Fibroblast of peridontal ligament (primary cell): ENCODE data around the gene CRAMP1.
"Not testable (repeated sequence)": the region's sequence is repeated elsewhere in the genome, so short reads cannot be mapped to it uniquely, and the experiment has no call there.

ENCODE experiments used
- DNase-seq: peaks from one replicate; pipeline ENCODE4 v3.0.0-alpha.2; 2010; ENCODE audit errors: extremely low read depth

Gene CRAMP1

GRCh38 chr16:1612320-1613111 is at the start of gene CRAMP1:
CRAMP1 (plus strand) TSS chr16:1612360; CDS start chr16:1614640, 2,280 bp downstream.
- DNase-seq, result no peak

DNA sequence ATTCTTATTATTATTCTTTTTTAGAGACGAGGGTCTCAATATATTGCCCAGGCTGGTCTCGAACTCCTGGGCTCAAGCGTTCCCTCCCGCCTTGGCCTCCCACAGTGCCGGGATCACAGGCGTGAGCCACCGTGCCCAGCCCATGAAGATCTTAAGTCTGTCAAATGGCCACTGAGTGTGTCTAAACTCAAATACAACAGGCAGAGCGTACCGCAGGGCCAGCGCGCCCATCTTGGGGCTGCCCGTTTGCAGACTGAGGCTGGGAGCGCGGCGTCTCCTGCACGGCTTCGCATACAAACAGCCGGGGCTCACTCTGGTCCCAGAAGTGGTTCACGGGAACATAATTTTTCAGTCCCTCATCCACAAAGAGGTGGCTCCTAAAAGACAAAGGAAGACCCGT is 48.4 kb upstream of the CRAMP1 start:
- DNase-seq, result no peak

- DNase-seq, result no peak
Observed at GRCh38 chr16:1564325-1564724, 47.8 kb upstream of the CRAMP1 start.

DNA sequence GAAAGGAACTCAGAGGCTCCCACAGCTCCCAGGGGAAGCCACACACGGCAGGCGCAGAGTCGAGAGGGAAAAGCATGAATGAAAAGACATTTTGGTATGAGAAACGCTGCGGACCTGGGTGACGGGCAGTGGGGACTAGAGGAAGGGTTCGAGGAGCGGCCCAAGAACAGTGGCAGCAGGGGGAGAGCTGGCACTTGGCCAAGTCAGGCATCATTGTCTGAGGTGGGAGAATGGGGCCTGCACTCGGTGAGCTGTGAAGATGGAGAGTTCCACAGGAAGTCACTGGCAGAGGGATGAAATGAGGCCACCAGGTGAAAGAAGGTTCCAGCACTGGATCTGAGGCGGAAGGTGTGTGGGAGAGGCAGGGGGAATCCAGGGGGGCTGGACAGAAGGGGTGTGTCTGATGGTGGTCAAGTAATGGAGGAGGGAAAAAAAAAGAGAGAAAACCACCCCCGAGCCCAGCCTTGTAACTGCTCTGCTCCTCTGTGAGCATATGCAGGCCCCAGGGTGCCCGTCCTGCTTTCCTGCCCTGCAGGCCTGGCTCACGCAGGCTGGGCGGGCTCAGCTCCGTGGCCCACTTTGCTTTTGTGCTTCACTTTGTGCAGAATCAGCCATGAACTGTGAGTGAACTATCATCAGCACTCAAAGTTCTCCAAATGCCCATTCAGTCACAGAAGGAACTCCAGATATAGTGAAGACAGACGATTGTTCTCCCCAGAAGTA is 46.9 kb upstream of the CRAMP1 start:
- DNase-seq, result no peak

DNA sequence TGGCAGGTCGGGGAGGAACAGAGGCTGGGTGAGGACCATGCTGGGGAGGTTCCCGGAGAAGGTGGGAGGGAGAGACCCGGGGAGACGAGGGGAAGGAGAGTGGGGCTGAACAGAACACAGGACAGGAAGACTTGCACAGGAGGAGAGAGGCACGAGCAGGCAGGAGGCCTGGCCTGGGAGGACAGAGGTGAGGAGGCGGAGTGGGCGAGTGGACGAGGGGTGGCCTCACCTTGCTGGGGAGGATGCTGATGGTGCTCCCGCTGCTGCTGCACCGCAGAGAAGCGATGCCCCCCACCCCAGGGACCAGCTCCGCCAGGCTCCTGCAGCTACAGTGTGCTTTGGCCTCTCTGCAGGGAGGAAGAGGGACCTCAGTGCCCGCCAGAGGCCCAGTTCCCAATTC is 44.2 kb upstream of the CRAMP1 start:
- DNase-seq, result no peak

DNA sequence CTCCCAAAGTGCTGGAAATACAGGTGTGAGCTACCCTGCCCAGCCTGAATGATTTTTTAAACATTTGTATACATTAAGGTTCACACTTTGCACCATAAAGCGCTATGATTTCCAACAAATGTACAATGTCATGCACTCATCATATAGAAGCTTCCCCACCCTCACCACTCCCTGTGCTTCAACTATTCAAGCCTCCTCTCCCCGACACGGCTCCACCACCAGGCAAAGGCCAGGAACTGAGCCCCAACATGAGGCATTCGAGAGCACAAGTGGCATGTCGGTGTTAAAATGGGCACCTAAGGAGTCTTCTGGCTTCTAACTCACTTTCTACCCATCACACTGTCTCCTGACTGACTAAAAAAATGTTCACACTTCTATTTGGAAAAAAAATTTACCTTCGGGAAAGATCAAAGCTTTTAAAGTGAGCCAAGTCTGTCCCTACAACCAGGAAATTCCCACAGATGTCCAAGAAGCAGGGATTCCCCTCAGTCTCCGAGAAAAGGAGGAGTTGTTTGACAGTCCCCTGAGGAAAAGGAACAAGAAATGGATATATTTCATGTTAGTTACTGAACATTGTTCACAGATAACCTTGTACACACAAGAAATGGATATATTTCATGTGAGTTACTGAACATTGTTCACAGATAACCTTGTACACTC is 41.0 kb upstream of the CRAMP1 start:
- no peak for DNase-seq

GRCh38 chr16:1572673-1573072 is 39.5 kb upstream of the CRAMP1 start:
- no peak for DNase-seq

- no peak for DNase-seq
Observed at GRCh38 chr16:1573301-1573700, 38.9 kb upstream of the CRAMP1 start.

GRCh38 chr16:1575578-1575977 is 36.6 kb upstream of the CRAMP1 start:
- DNase-seq, result no peak

- DNase-seq, result no peak
Observed at GRCh38 chr16:1579214-1579613, 32.9 kb upstream of the CRAMP1 start.

DNA sequence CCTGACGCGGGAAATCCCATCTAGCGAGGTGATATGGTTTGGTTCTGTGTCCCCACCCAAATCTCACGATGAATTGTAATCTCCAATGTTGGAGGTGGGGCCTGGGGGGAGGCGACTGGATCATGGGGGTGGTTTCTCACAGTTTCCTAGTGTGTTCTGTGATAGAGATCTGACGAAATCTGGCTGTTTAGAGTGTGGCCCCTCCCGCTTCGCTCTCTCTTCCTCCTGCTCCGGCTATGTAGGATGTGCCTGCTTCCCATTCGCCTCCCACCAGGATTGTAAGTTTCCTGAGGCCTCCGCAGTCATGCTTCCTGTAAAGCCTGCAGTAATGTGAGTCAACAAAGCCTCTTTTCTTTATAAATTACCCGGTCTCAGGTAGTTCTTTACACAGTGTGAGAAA is 31.9 kb upstream of the CRAMP1 start:
- DNase-seq, result no peak

DNA sequence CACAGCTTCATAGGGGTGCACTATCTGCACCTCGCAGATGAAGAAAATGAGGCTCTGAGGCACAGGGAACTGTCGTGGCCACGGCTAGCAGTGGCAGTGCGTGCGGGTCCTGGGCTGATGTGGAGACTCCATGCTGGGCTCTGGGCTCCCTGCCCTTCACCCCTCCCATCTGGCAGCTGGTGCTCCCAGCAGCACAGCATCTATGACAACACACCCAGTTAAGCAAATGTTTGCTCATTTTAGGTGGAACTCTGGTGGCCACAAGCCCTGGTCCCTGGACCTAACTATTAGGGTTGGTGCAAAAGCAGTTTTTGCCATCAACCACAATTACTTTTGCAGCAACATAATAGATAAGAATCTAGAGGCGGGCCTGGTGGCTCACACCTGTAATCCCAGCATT is 31.2 kb upstream of the CRAMP1 start:
- DNase-seq, result no peak

DNA sequence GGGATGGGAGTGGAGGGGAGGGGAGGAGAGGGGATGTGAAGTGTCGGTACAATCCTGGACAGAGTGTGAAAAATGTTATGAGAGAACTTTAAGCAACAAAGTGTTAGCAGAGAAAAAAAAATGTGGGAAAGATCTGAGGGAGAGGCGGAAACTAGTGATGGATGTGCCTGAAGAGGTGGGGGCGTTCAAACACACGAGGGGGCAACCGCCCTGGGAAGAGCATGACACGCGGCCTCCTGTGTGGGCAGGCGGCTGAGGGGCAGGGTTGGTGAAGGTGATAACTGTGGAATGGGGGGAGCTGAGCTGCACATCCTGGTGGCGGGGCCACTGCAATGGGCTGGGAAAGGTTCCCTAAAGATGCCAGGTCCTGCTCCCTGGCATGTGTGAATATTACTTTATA is 30.4 kb upstream of the CRAMP1 start:
- DNase-seq, result no peak

DNA sequence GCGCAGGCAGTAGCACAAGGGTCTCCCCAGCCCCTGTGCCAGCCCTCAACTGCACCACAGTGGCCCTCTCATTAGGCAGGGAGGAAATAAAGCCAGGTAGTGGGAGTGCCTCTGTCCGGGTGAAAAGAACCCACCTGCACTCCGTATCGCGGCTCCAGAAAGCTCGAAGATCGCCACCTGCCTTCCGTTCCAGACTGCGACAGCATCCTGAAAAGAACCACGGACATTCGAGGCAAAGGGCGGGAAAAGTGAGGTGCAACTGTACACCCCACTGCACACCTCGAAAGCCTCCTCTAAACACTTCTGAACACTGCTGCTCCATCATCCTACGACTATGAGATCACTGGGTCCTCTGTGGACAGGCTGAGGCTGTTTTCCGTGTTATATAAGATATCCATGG is 29.0 kb upstream of the CRAMP1 start:
- no peak for DNase-seq

- DNase-seq, result no peak
Observed at GRCh38 chr16:1584926-1585484, 27.2 kb upstream of the CRAMP1 start.

- DNase-seq, result no peak
Observed at GRCh38 chr16:1590366-1590765, 21.8 kb upstream of the CRAMP1 start.

DNA sequence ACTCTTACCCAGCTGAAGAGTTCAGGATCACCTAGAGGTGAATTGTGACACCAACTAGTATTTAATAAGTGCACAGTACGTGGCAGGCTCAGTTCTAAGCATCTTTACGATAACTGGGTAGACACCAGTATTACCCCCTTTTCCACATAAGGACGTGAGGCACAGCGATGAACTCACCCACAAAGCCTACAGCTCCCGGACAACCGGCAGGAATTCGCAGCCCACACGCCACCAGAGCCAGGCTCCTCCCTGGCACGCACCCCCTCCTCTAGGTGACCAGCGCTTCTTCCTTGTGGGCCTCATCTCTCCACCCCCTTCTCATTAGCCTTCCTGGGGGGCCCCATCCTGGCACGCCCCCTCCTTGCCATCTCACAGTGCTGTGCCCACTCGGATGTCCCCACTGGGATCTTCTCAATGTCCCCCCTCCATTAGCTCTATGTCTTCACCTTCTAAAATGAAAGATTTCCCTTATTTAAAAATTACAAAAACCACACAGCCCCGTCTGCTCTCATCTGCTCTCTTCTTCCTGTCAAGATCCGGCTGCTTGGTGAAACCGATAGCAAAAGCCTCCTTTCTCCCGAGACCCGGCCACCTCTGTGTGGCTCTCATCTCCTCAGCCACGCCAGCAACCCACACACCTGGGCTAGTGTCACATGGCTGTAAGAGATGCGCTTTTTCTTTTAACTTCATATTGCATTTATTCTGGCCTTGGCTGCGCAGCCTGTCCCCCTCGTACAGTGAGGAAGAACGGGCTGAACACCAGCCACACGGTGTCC is 21.0 kb upstream of the CRAMP1 start:
- no peak for DNase-seq

- DNase-seq, result no peak
Observed at GRCh38 chr16:1592446-1592845, 19.7 kb upstream of the CRAMP1 start.

DNA sequence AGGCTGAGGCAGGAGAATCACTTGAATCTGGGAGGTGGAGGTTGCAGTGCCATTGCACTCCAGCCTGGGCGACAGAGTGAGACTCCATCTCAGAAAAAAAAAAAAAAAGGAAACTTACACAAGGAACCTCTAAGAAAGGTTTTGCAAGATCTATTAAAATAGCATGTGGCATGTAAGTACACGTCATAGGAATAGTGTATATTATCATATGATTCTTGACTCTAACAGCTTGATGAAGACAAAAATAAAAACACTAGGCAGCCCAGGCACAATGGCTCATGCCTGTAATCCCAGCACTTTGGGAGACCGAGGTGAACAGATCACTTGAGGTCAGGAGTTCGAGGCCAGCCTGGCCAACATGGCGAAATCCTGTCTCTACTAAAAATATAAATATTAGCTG is 16.6 kb upstream of the CRAMP1 start:
- not testable (repeated sequence) for DNase-seq

DNA sequence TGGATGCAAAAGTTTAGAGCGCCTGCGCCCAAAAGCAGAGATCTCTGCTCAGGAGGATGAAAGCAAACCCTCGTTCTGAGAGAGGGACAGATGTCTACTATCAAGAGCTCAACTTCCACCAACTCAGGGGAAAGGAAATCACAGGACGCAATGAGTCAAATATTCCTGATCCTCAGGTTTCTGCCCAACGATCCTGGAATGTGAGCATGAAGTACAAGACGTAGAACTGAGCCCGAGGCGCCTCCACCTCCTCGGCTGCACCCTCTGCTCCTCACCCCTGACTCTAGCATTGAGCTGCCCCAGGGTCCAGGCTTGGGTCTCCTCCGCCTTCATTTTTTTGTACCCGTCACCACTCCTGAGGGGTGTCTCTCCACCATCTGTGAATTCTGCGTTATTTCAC is 15.6 kb upstream of the CRAMP1 start:
- DNase-seq, result no peak

GRCh38 chr16:1597154-1597553 is 15.0 kb upstream of the CRAMP1 start:
- no peak for DNase-seq

DNA sequence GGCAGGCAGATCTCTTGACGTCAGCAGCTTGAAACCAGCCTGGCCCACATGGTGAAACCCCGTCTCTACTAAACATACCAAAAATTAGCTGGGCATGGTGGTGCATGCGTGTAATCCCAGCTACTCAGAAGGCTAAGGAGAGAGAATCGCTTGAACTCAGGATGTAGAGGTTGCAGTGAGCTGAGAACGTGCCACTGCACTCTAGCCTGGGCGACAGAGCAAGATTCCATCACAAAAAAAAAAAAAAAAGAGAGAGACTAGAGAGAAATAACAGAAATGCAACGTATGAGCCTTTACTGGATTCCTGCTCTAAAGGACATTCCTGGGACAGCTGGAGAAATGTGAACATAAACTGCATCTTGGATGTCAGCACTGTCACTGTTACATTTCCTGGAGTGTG is 11.1 kb upstream of the CRAMP1 start:
- no peak for DNase-seq
